Tibial nerve (tissue), 4 donors: ENCODE data around the gene NUF2.

Experiments used
- CTCF ChIP-seq, 5 experiments: fragments of 200-600 bp in 3 of 5; fragments of 450-650 bp in 2 of 5; sonication (generic) in 3 of 5; IDR thresholded peaks; one replicate each; pipeline ENCODE4 v1.5.1; 2016 to 2019; ENCODE audit warnings: antibody characterized with exemption in 5 of 5, mild to moderate bottlenecking in 3 of 5, moderate library complexity in 2 of 5
- EP300 ChIP-seq, 2 donors: sonication (generic); formaldehyde crosslinking; IDR thresholded peaks; one replicate each; pipeline ENCODE4 v1.6.1; 2017; ENCODE audit warnings: antibody characterized with exemption in 2 of 2, mild to moderate bottlenecking in 1 of 2
- POLR2A ChIP-seq, 2 donors: fragments of 450-650 bp; IDR thresholded peaks; one replicate each; pipeline ENCODE4 v1.6.1; 2017; ENCODE audit warnings: antibody characterized with exemption in 2 of 2, mild to moderate bottlenecking in 2 of 2, moderate library complexity in 2 of 2

- TF ChIP-seq EP300 (IDR thresholded peaks at IDR 0.05): no peak
- TF ChIP-seq CTCF (IDR thresholded peaks at IDR 0.05): no peak
- TF ChIP-seq POLR2A (IDR thresholded peaks at IDR 0.05): no peak
These were observed 24.6 kb downstream of the NUF2 start for GRCh38 chr1:163346326-163346870.
